Natural killer cell (primary cell): ENCODE data around the gene OXNAD1. TPM values are rescaled to one million over a fixed set of nuclear protein-coding genes. Genes with fewer than 3 reads are reported as not detected.

Experiments used
- ATAC-seq, 3 donors: fragments of 150-1000 bp in 2 of 3; fragments of 200-7000 bp in 1 of 3; cut with Tn5 transposase; 1 replicate in 1 of 3; 2 replicates in 2 of 3; pipeline ENCODE4 v1.10.0; 2021; ENCODE audit warnings: mild to moderate bottlenecking in 2 of 3, moderate library complexity in 2 of 3
- DNase-seq, 2 donors: peaks; one replicate each; pipeline versions ENCODE4 v3.0.0 to v3.0.0-alpha.2; 2013 to 2021; ENCODE audit warnings: mixed read lengths in 1 of 2
- H3K27ac ChIP-seq: one replicate; pipeline ENCODE4 v1.5.1; 2013; ENCODE audit warnings: mild to moderate bottlenecking, low read length
- H3K27me3 ChIP-seq: one replicate; pipeline ENCODE4 v1.6.1; 2013; ENCODE audit warnings: low read length; ENCODE audit not compliant: control insufficient read depth, insufficient read depth
- H3K36me3 ChIP-seq: one replicate; pipeline ENCODE4 v1.6.1; 2013; ENCODE audit warnings: low read length; ENCODE audit not compliant: control insufficient read depth, insufficient read depth
- H3K4me1 ChIP-seq: one replicate; pipeline ENCODE4 v1.6.1; 2013; ENCODE audit warnings: low read length; ENCODE audit not compliant: control insufficient read depth, insufficient read depth
- H3K4me3 ChIP-seq: one replicate; pipeline ENCODE4 v1.5.1; 2013; ENCODE audit warnings: low read length
- H3K9me3 ChIP-seq: one replicate; pipeline ENCODE4 v1.6.1; 2013; ENCODE audit warnings: low read length; ENCODE audit not compliant: control insufficient read depth, insufficient read depth
- H3K27ac Mint-ChIP-seq, 2 donors: one replicate each; pipeline ENCODE4 v1.8.0; 2022; ENCODE audit warnings: mild to moderate bottlenecking in 2 of 2, mixed read lengths in 2 of 2, moderate library complexity in 1 of 2
- H3K27me3 Mint-ChIP-seq, 2 donors: one replicate each; pipeline ENCODE4 v1.8.0; 2022; ENCODE audit warnings: low read depth in 2 of 2, mixed read lengths in 2 of 2
- H3K36me3 Mint-ChIP-seq: one replicate; pipeline ENCODE4 v1.8.0; 2022; ENCODE audit warnings: mixed read lengths
- H3K4me1 Mint-ChIP-seq, 2 donors: one replicate each; pipeline ENCODE4 v1.8.0; 2022; ENCODE audit warnings: mixed read lengths in 2 of 2
- H3K4me3 Mint-ChIP-seq: one replicate; pipeline ENCODE4 v1.8.0; 2022; ENCODE audit warnings: mild to moderate bottlenecking, moderate library complexity, mixed read lengths
- H3K9me3 Mint-ChIP-seq, 2 donors: one replicate each; pipeline ENCODE4 v1.8.0; 2022; ENCODE audit warnings: mixed read lengths in 2 of 2
- CTCF ChIP-seq: fragments of 200-600 bp; IDR thresholded peaks from one replicate; pipeline ENCODE4 v1.8.0; 2022; ENCODE audit warnings: antibody characterized with exemption
- WGBS: methylation state at CpG from one replicate; pipeline ENCODE4 v1.1.7; 2013; ENCODE audit warnings: missing lambda C conversion rate; ENCODE audit not compliant: insufficient coverage; 5-methylcytosine and 5-hydroxymethylcytosine counted together
- intact Hi-C: fragments of 100-400 bp; cut with micrococcal nuclease; formaldehyde crosslinking; loops from one replicate; pipeline ENCODE4 v1.14.2; 2022
- total RNA-seq, 4 donors: library from RNA; stranded (reverse); fragments of 120-200 nt in 1 of 4; gene quantifications; one replicate each; pipeline versions ENCODE4 v1.2.3 to v1.2.4, GENCODE V29; 2013 to 2022

OXNAD1 gene
- total RNA-seq, 3 donors from 2014 or later (not counting 1 experiment from before 2014, with no cell fraction given), result 16.7 to 26.1 (median 22.3) TPM

GRCh38 chr3:16229681-16230080 is 35.3 kb upstream of the OXNAD1 start:
- no peak overlapping the region for H3K4me3 ChIP-seq
- no peak for DNase-seq
- Mint-ChIP-seq H3K27ac (no peak overlapping the region), H3K4me1 (no peaks in the 10 kb centered on the region), H3K27me3 (peaks cover 0 to 13% of the 10 kb centered on the region in 2 donors), H3K36me3 (no peaks in the 10 kb centered on the region), H3K4me3 (no peak overlapping the region), H3K9me3 (no peaks in the 10 kb centered on the region)
- no peak overlapping the region for H3K27ac ChIP-seq
- intact Hi-C loops, result no loop called here
- no peak for ATAC-seq
- no peaks in the 10 kb centered on the region for H3K27me3 ChIP-seq
- no peak for TF ChIP-seq CTCF
- no peaks in the 10 kb centered on the region for H3K4me1 ChIP-seq
- H3K36me3 ChIP-seq, result no peaks in the 10 kb centered on the region
- no peaks in the 10 kb centered on the region for H3K9me3 ChIP-seq

- H3K4me1 ChIP-seq, result no peaks in the 10 kb centered on the region
- TF ChIP-seq CTCF, result no peak
- DNase-seq, result no peak
- Mint-ChIP-seq H3K9me3 (no peaks in the 10 kb centered on the region), H3K27ac (no peak overlapping the region), H3K4me1 (no peaks in the 10 kb centered on the region), H3K4me3 (no peak overlapping the region), H3K36me3 (no peaks in the 10 kb centered on the region), H3K27me3 (peaks cover 0 to 10% of the 10 kb centered on the region in 2 donors)
- no peak overlapping the region for H3K27ac ChIP-seq
- H3K9me3 ChIP-seq, result no peaks in the 10 kb centered on the region
- no peak for ATAC-seq
- no peaks in the 10 kb centered on the region for H3K36me3 ChIP-seq
- intact Hi-C loops, result no loop called here
- 100% methylated on average over 1 of the region's 2 CpGs for WGBS
- no peak overlapping the region for H3K4me3 ChIP-seq
- no peaks in the 10 kb centered on the region for H3K27me3 ChIP-seq
Measured at GRCh38 chr3:16231983-16232382, 33.0 kb upstream of the OXNAD1 start.

GRCh38 chr3:16233806-16234205 is 31.2 kb upstream of the OXNAD1 start:
- ATAC-seq, result no peak
- Histone ChIP-seq H3K27me3 (no peaks in the 10 kb centered on the region), H3K4me3 (no peak overlapping the region), H3K36me3 (no peaks in the 10 kb centered on the region), H3K4me1 (no peaks in the 10 kb centered on the region), H3K9me3 (no peaks in the 10 kb centered on the region), H3K27ac (no peak overlapping the region)
- DNase-seq, result no peak
- 95% methylated on average over 1 of the region's 1 CpG for WGBS
- TF ChIP-seq CTCF, result no peak
- H3K4me1 Mint-ChIP-seq, result no peaks in the 10 kb centered on the region
- H3K4me3 Mint-ChIP-seq, result no peak overlapping the region
- intact Hi-C loops, result no loop called here
- H3K27me3 Mint-ChIP-seq, result peaks cover 0 to 10% of the 10 kb centered on the region in 2 donors
- no peaks in the 10 kb centered on the region for H3K9me3 Mint-ChIP-seq
- no peak overlapping the region for H3K27ac Mint-ChIP-seq
- H3K36me3 Mint-ChIP-seq, result no peaks in the 10 kb centered on the region

GRCh38 chr3:16234281-16234680 is 30.7 kb upstream of the OXNAD1 start:
- Histone ChIP-seq H3K9me3 (no peaks in the 10 kb centered on the region), H3K27ac (no peak overlapping the region), H3K4me1 (no peaks in the 10 kb centered on the region), H3K36me3 (no peaks in the 10 kb centered on the region), H3K4me3 (no peak overlapping the region), H3K27me3 (no peaks in the 10 kb centered on the region)
- no peaks in the 10 kb centered on the region for H3K36me3 Mint-ChIP-seq
- no CpG with 5 or more reads among the region's 2 CpGs for WGBS
- intact Hi-C loops, result no loop called here
- H3K4me1 Mint-ChIP-seq, result no peaks in the 10 kb centered on the region
- ATAC-seq, result no peak
- H3K27me3 Mint-ChIP-seq, result peaks cover 0 to 10% of the 10 kb centered on the region in 2 donors
- DNase-seq, result no peak
- no peaks in the 10 kb centered on the region for H3K9me3 Mint-ChIP-seq
- no peak overlapping the region for H3K27ac Mint-ChIP-seq
- H3K4me3 Mint-ChIP-seq, result no peak overlapping the region
- no peak for TF ChIP-seq CTCF
